ENCODE data around the gene ATP8B1.

- TF ChIP-seq CTCF (IDR thresholded peaks at IDR 0.05; ENCODE audit: low read depth, low read length, missing input control) (no peak), ZBTB33 (IDR thresholded peaks at IDR 0.05) (no peak), RAD21 (IDR thresholded peaks at IDR 0.05) (no peak)
These were observed 135.1 kb downstream of the ATP8B1 start for GRCh38 chr18:57668021-57668420.

Measured in liver (tissue), 3 donors.